ENCODE results near the gene PROCR.
"Not testable (repeated sequence)": the region's sequence is repeated elsewhere in the genome, so short reads cannot be mapped to it uniquely, and the experiment has no call there.

PROCR gene

DNA sequence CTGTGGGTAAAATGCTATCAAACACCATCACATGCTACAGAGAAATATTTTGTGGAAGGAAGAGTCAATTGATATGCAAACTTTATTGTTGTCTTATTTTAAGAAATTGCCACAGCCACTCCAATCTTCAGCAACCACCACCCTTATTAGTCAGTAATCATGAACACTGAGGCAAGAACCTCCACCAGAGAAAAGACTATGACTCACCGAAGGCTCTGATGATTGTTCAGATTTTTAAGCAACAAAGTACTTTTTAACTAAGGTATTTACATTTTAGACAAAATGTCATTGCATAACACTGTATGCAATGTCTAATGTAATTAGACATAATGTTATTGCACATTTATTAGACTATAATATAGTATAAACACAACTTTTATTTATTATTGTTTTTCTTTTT, 28.4 kb downstream of the PROCR start:
- no peaks in the 10 kb centered on the region for H3K4me1 ChIP-seq
- peaks cover 3 to 11% (median 4%) of the 10 kb centered on the region in 3 donors for H3K9me3 ChIP-seq
- DNase-seq, result no peak
- no peak overlapping the region for H3K27ac ChIP-seq
- TF ChIP-seq, protein P1, sequence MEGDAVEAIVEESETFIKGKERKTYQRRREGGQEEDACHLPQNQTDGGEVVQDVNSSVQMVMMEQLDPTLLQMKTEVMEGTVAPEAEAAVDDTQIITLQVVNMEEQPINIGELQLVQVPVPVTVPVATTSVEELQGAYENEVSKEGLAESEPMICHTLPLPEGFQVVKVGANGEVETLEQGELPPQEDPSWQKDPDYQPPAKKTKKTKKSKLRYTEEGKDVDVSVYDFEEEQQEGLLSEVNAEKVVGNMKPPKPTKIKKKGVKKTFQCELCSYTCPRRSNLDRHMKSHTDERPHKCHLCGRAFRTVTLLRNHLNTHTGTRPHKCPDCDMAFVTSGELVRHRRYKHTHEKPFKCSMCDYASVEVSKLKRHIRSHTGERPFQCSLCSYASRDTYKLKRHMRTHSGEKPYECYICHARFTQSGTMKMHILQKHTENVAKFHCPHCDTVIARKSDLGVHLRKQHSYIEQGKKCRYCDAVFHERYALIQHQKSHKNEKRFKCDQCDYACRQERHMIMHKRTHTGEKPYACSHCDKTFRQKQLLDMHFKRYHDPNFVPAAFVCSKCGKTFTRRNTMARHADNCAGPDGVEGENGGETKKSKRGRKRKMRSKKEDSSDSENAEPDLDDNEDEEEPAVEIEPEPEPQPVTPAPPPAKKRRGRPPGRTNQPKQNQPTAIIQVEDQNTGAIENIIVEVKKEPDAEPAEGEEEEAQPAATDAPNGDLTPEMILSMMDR (IDR thresholded peaks at IDR 0.05), result no peak
- intact Hi-C loops (cut with DNase I; ENCODE audit: low total_unique reads), result no loop called here
- H3K36me3 ChIP-seq, result peaks cover 0 to 9% (median 3%) of the 10 kb centered on the region in 3 donors
- no peaks in the 10 kb centered on the region for H3K27me3 ChIP-seq
- H3K4me3 ChIP-seq, result no peak overlapping the region

DNA sequence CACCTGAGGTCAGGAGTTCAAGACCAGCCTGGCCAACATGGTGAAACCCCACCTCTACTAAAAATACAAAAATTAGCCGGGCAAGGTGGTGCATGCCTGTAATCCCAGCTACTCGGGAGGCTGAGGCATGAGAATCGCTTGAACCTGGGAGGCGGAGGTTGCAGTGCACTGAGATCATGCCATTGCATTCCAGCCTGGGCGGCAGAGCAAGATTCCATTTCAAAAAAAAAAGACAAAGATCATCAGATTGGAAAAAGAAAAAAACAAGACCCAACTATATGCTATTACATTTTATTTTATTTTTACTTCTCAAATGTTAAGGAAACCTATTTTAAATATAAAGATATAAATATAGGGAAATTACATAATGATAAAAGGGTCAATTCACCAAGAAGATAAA, 29.6 kb downstream of the PROCR start:
- H3K9me3 ChIP-seq, result peaks cover 3 to 11% (median 4%) of the 10 kb centered on the region in 3 donors
- H3K36me3 ChIP-seq; H3K4me3 ChIP-seq; intact Hi-C loops (cut with DNase I; ENCODE audit: low total_unique reads); H3K4me1 ChIP-seq; DNase-seq; H3K27me3 ChIP-seq; H3K27ac ChIP-seq: not testable (repeated sequence)

GRCh38 chr20:35206802-35207201, 34.9 kb downstream of the PROCR start:
- Histone ChIP-seq H3K4me1 (peaks cover 0 to 12% (median 7%) of the 10 kb centered on the region in 4 donors), H3K27ac (peak overlapping the region in 1 of 2 donors; percentile 77), H3K9me3 (peaks cover 0 to 5% (median 0%) of the 10 kb centered on the region in 3 donors), H3K36me3 (peaks cover 0 to 8% (median 0%) of the 10 kb centered on the region in 3 donors), H3K27me3 (no peaks in the 10 kb centered on the region), H3K4me3 (no peak overlapping the region)
- no peak for DNase-seq
- TF ChIP-seq, protein P1 (IDR thresholded peaks at IDR 0.05), result no peak
- intact Hi-C loops (cut with DNase I; ENCODE audit: low total_unique reads), result loop anchor here (5.0 kb wide), 1 partner anchor 110 kb away; no protein-coding TSS in a partner anchor

DNA sequence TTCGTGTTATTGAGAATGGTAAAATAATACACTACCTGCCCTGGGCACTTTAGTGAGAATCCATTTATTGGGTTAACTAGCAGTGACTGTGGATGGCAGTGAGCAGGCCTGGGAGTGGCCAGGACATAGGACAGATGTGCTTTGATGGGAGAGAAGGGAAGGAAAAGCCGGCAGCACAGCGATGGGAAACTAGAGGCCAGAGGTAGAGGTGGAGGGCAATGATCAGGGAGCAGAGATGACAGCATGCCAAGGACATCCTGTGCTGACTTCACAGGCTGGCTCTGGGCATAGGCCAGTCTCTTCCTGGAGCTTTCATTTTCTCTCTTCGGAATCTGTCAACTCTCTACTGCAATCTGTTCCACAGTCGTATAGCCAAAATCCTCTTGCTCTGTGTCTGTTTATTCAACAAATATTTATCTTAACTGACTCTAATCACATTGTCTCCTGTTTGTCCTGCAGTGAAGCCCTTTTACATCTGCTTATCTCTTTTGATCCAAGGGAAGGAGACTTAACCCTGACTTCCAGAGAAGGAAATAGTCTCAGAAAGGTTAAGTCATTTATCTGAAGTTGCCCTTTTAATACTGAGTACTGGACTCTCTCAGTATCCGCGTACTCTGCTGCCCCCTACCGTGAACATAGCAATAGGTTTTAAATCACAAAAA, 36.2 kb downstream of the PROCR start:
- peak; percentile 80 to 86 for DNase-seq
- Histone ChIP-seq H3K4me1 (peaks cover 0 to 12% (median 7%) of the 10 kb centered on the region in 4 donors), H3K9me3 (peaks cover 0 to 5% (median 0%) of the 10 kb centered on the region in 3 donors), H3K27ac (peak overlapping the region; percentile 60 to 77), H3K27me3 (no peaks in the 10 kb centered on the region), H3K4me3 (peak overlapping the region; percentile 7 to 20), H3K36me3 (peaks cover 0 to 8% (median 6%) of the 10 kb centered on the region in 3 donors)
- intact Hi-C loops (cut with DNase I; ENCODE audit: low total_unique reads), result loop anchor here (5.0 kb wide), 1 partner anchor 111 kb away; no protein-coding TSS in a partner anchor
- TF ChIP-seq, protein P1 (IDR thresholded peaks at IDR 0.05), result peak; percentile 76 to 94

- Histone ChIP-seq H3K27me3 (no peaks in the 10 kb centered on the region), H3K4me1 (no peaks in the 10 kb centered on the region), H3K27ac (no peak overlapping the region), H3K36me3 (peaks cover 11 to 29% (median 27%) of the 10 kb centered on the region in 3 donors), H3K9me3 (no peaks in the 10 kb centered on the region), H3K4me3 (no peak overlapping the region)
- TF ChIP-seq, protein P1 (IDR thresholded peaks at IDR 0.05), result no peak
- no peak for DNase-seq
- intact Hi-C loops (cut with DNase I; ENCODE audit: low total_unique reads), result no loop called here
These were observed 43.4 kb downstream of the PROCR start for GRCh38 chr20:35215066-35215956.

DNA sequence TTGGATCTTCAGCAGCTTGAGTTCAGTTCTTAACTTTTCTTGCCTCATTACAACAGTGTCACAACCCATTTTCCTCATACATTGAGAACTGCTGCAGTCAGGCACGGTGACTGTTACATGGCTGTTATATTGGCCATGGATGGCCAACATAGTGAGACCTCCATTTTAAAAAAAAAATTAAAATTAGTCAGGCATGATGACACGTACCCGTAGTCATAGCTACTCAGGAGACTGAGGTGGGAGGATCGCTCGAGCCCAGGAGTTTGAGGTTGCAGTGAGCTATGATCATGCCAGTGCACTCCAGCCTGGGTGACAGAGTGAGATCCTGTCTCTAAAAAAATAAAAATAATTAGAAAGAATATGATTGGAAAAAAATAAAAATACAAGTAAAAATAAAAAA, 44.7 kb downstream of the PROCR start:
- Histone ChIP-seq H3K9me3 (no peaks in the 10 kb centered on the region), H3K27ac (no peak overlapping the region), H3K4me1 (no peaks in the 10 kb centered on the region), H3K4me3 (no peak overlapping the region), H3K36me3 (peaks cover 11 to 27% (median 21%) of the 10 kb centered on the region in 3 donors), H3K27me3 (no peaks in the 10 kb centered on the region)
- TF ChIP-seq, protein P1 (IDR thresholded peaks at IDR 0.05), result no peak
- DNase-seq, result no peak
- intact Hi-C loops (cut with DNase I; ENCODE audit: low total_unique reads), result no loop called here

Measured in tibial artery (tissue), 4 donors.